22Rv1 (cell line): ENCODE measurements around the gene OR11H6.
"Not testable (repeated sequence)": the region's sequence is repeated elsewhere in the genome, so short reads cannot be mapped to it uniquely, and the experiment has no call there.

Source experiments
- H3K27ac ChIP-seq: fragments of 450-650 bp; 2 replicates; pipeline ENCODE4 v1.5.1; 2017
- ZFX ChIP-seq: fragments of 450-650 bp; IDR thresholded peaks from 2 replicates; pipeline ENCODE4 v1.6.1; 2017; ENCODE audit warnings: antibody characterized with exemption, borderline replicate concordance
- TF ChIP-seq, protein P1 (sequence below): fragments of 450-650 bp; IDR thresholded peaks from 2 replicates; pipeline ENCODE4 v1.5.1; 2017; ENCODE audit warnings: mild to moderate bottlenecking

Gene OR11H6

DNA sequence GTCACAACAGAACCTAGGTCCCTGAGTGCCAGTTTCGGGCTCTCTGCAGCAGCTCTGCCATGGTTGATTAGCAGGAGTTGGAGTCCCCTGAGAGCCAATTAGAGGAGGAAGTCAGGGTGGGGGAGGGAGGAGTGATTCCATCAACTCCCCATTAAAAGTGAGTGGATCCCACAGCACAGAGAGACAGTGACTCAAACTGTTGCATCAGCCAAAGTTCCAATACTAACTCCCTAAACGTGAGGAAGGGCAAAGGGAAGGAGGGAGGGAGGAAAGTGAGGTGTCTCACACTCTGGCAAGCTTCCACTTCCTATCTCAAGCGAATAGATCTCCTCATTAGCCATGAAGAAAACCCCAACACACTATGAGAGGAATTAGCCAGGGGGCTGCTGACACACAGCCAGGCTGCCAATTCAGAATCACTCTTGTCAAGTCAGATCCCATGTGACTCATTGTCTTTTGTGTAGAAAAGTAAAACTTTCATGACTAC lies 39.2 kb downstream of the OR11H6 start:
- no peak overlapping the region for H3K27ac ChIP-seq
- no peak for TF ChIP-seq ZFX
- TF ChIP-seq, protein P1, sequence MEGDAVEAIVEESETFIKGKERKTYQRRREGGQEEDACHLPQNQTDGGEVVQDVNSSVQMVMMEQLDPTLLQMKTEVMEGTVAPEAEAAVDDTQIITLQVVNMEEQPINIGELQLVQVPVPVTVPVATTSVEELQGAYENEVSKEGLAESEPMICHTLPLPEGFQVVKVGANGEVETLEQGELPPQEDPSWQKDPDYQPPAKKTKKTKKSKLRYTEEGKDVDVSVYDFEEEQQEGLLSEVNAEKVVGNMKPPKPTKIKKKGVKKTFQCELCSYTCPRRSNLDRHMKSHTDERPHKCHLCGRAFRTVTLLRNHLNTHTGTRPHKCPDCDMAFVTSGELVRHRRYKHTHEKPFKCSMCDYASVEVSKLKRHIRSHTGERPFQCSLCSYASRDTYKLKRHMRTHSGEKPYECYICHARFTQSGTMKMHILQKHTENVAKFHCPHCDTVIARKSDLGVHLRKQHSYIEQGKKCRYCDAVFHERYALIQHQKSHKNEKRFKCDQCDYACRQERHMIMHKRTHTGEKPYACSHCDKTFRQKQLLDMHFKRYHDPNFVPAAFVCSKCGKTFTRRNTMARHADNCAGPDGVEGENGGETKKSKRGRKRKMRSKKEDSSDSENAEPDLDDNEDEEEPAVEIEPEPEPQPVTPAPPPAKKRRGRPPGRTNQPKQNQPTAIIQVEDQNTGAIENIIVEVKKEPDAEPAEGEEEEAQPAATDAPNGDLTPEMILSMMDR = no peak

DNA sequence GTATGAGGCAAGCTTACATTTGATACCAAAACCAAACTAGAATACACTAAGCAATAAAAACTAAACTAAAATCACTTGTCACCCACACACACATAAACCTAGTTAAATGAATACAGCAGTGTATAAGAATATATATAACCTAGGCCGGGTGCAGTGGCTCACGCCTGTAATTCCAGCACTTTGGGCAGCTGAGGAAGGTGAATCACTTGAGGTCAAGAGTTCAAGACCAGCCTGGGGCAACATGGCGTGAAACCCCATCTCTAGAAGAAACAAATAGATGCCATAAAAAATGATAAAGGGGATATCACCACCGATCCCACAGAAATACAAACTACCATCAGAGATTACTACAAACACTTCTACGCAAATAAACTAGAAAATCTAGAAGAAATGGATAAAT lies 40.9 kb downstream of the OR11H6 start:
- H3K27ac ChIP-seq = not testable (repeated sequence)

DNA sequence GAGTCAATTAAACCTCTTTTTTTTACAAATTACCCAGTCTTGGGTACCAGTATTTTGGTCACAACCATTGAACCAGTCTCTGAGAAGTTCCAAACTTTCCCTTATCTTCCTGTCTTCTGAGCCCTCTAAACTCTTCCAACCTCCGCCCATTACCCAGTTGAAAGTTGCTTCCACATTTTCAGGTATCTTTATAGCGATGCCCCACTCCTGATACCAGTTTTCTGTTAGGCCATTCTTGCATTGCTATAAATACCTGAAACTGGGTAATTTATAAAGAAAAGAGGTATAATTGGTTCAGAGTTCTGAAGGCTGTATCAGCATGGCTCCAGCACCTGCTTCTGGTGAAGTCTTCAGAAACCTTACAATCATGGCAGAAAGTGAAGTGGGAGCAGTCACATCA lies 50.6 kb downstream of the OR11H6 start:
- H3K27ac ChIP-seq = no peak overlapping the region
- no peak for TF ChIP-seq ZFX
- TF ChIP-seq, protein P1 = no peak
